ENCODE results near the gene FEM1B.

Gene FEM1B

DNA sequence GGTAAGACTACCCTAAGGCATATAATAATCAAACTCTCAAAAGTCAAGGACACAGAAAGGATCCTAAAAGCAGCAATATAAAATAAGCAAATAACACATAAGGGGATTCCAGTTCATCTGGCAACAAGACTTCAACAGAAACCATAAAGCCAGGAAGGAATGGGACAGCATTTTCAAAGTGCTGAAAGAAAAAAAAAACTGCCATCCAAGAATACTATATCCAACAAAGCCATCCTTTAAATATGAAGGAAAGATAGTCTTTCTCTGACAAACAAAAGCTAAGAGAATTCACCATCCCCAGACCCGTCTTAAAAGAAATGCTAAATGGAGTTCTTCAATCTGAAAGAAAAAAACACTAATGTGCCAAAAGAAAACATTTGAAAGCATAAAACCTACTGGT, 33.3 kb upstream of the FEM1B start:
- no peak overlapping the region for H3K27ac ChIP-seq (ENCODE audit: poor library complexity, severe bottlenecking)
- no peak overlapping the region for H3K4me3 ChIP-seq (ENCODE audit: severe bottlenecking)
- no peaks in the 10 kb centered on the region for H3K4me1 ChIP-seq (ENCODE audit: insufficient read depth, poor library complexity, severe bottlenecking)
- peaks cover 8% of the 10 kb centered on the region for H3K9me3 ChIP-seq (ENCODE audit: severe bottlenecking)
- ATAC-seq (ENCODE audit: low read depth) (no peak), DNase-seq (ENCODE audit: low spot score) (no peak)
- no peaks in the 10 kb centered on the region for H3K36me3 ChIP-seq (ENCODE audit: low read depth)
- H3K27me3 ChIP-seq (ENCODE audit: insufficient read depth, poor library complexity, severe bottlenecking), result no peaks in the 10 kb centered on the region
- TF ChIP-seq, protein P1, sequence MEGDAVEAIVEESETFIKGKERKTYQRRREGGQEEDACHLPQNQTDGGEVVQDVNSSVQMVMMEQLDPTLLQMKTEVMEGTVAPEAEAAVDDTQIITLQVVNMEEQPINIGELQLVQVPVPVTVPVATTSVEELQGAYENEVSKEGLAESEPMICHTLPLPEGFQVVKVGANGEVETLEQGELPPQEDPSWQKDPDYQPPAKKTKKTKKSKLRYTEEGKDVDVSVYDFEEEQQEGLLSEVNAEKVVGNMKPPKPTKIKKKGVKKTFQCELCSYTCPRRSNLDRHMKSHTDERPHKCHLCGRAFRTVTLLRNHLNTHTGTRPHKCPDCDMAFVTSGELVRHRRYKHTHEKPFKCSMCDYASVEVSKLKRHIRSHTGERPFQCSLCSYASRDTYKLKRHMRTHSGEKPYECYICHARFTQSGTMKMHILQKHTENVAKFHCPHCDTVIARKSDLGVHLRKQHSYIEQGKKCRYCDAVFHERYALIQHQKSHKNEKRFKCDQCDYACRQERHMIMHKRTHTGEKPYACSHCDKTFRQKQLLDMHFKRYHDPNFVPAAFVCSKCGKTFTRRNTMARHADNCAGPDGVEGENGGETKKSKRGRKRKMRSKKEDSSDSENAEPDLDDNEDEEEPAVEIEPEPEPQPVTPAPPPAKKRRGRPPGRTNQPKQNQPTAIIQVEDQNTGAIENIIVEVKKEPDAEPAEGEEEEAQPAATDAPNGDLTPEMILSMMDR (IDR thresholded peaks at IDR 0.05; ENCODE audit: poor library complexity, severe bottlenecking), result no peak

- ATAC-seq (ENCODE audit: low read depth) (no peak), DNase-seq (ENCODE audit: low spot score) (no peak)
- no peaks in the 10 kb centered on the region for H3K4me1 ChIP-seq (ENCODE audit: insufficient read depth, poor library complexity, severe bottlenecking)
- no peak overlapping the region for H3K4me3 ChIP-seq (ENCODE audit: severe bottlenecking)
- H3K27ac ChIP-seq (ENCODE audit: poor library complexity, severe bottlenecking), result no peak overlapping the region
- TF ChIP-seq, protein P1 (IDR thresholded peaks at IDR 0.05; ENCODE audit: poor library complexity, severe bottlenecking), result no peak
- no peaks in the 10 kb centered on the region for H3K27me3 ChIP-seq (ENCODE audit: insufficient read depth, poor library complexity, severe bottlenecking)
- H3K36me3 ChIP-seq (ENCODE audit: low read depth), result no peaks in the 10 kb centered on the region
- peaks cover 3% of the 10 kb centered on the region for H3K9me3 ChIP-seq (ENCODE audit: severe bottlenecking)
Measured at GRCh38 chr15:68249058-68249713, 28.4 kb upstream of the FEM1B start.

DNA sequence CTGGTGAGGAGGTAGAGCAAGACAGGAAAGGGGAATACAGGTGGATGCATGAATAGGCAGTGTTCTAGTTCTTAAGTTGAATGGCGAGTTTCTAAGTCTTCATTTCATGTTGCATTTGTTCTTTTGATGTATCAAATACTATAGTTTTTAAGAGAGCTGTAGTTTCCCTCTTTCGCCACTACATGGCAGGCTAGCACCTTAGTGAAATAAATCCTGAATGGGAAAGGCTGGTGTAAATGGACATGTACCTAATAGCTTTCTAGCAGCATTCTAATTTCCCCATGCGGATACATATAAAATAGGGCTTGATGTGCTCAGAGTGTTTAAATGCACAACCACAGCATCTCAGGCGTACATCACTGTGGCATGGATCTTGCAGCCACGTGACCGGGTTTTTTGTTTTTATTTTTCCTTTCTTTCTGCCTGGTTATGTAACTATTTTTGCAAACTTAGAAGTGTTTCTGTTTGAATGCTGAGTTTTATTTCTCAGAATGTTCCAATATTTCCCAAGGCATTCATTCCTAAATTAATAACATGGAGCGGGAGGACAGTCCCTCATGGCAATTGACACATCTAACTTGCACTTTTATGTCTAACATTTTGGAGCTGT, 24.5 kb upstream of the FEM1B start:
- Histone ChIP-seq H3K27ac (ENCODE audit: poor library complexity, severe bottlenecking) (no peak overlapping the region), H3K4me1 (ENCODE audit: insufficient read depth, poor library complexity, severe bottlenecking) (peaks cover 15% of the 10 kb centered on the region), H3K9me3 (ENCODE audit: severe bottlenecking) (no peaks in the 10 kb centered on the region), H3K36me3 (ENCODE audit: low read depth) (no peaks in the 10 kb centered on the region), H3K27me3 (ENCODE audit: insufficient read depth, poor library complexity, severe bottlenecking) (no peaks in the 10 kb centered on the region), H3K4me3 (ENCODE audit: severe bottlenecking) (no peak overlapping the region)
- TF ChIP-seq, protein P1 (IDR thresholded peaks at IDR 0.05; ENCODE audit: poor library complexity, severe bottlenecking), result peak; percentile 100
- ATAC-seq (ENCODE audit: low read depth), result peak; percentile 47
- no peak for DNase-seq (ENCODE audit: low spot score)

GRCh38 chr15:68256675-68257450, 20.7 kb upstream of the FEM1B start:
- ATAC-seq (ENCODE audit: low read depth) (peak; percentile 88), DNase-seq (ENCODE audit: low spot score) (peak; percentile 95)
- peak overlapping the region; percentile 37 for H3K4me3 ChIP-seq (ENCODE audit: severe bottlenecking)
- no peaks in the 10 kb centered on the region for H3K9me3 ChIP-seq (ENCODE audit: severe bottlenecking)
- no peaks in the 10 kb centered on the region for H3K36me3 ChIP-seq (ENCODE audit: low read depth)
- TF ChIP-seq, protein P1 (IDR thresholded peaks at IDR 0.05; ENCODE audit: poor library complexity, severe bottlenecking), result peak; percentile 34
- no peaks in the 10 kb centered on the region for H3K27me3 ChIP-seq (ENCODE audit: insufficient read depth, poor library complexity, severe bottlenecking)
- H3K4me1 ChIP-seq (ENCODE audit: insufficient read depth, poor library complexity, severe bottlenecking), result peaks cover 22% of the 10 kb centered on the region
- H3K27ac ChIP-seq (ENCODE audit: poor library complexity, severe bottlenecking), result peak overlapping the region; percentile 69

Data from RWPE2 (cell line).